ENCODE measurements around the gene DPH1. TPM values are rescaled to one million over a fixed set of nuclear protein-coding genes. Genes with fewer than 3 reads are reported as not detected.

Gene DPH1
- polyA plus RNA-seq, 1 of the 3 experiments (the other 2 are of a cell fraction): 36.2 TPM

- TF ChIP-seq RXRA (IDR thresholded peaks at IDR 0.05; ENCODE audit: borderline replicate concordance, low read depth): no peak
- no peak for TF ChIP-seq SMC3 (IDR thresholded peaks at IDR 0.05; ENCODE audit: low read depth, low read length)
- TF ChIP-seq RFX5 (IDR thresholded peaks at IDR 0.05; ENCODE audit: low read length): no peak
- TF ChIP-seq RCOR1 (IDR thresholded peaks at IDR 0.05; ENCODE audit: low read length): 0 out of 2 replicates have a peak, but pooled peaks have one; percentile 53
- TF ChIP-seq FOXJ3 (CRISPR knock-in tag; IDR thresholded peaks at IDR 0.05): peak; percentile 63; the same call in 1 of the 2 replicates
- TF ChIP-seq RAD21 (IDR thresholded peaks at IDR 0.05; ENCODE audit: low read length): no peak
- TF ChIP-seq GABPA (IDR thresholded peaks at IDR 0.05; ENCODE audit: low read depth): no peak
- no peak for TF ChIP-seq SIN3A (IDR thresholded peaks at IDR 0.05; ENCODE audit: borderline replicate concordance, low read depth, low read length)
- TF ChIP-seq EP300 (IDR thresholded peaks at IDR 0.05; ENCODE audit: borderline replicate concordance in 1 of 2, low read depth in 1 of 2, low read length in 1 of 2): peak in 1 of 2 experiments; percentile 55; a peak in 2 of 4 replicates
- TF ChIP-seq YY1 (IDR thresholded peaks at IDR 0.05; ENCODE audit: low read depth): no peak
- no peak for TF ChIP-seq ELF1 (IDR thresholded peaks at IDR 0.05)
These were observed 33.8 kb upstream of the DPH1 start (continued) for GRCh38 chr17:1995907-1996799.

GRCh38 chr17:1996800-1997288, 33.1 kb upstream of the DPH1 start:
- Histone ChIP-seq H3K27ac (ENCODE audit: low read depth in 2 of 2, low read length in 1 of 2) (peak overlapping the region in 1 of 2 experiments; percentile 88; a peak in 2 of 4 replicates), H3K4me1 (ENCODE audit: control insufficient read depth in 1 of 2, insufficient read depth in 2 of 2, low read depth in 1 of 2, low read length in 1 of 2) (peaks cover 0 to 33% of the 10 kb centered on the region in 2 experiments; a peak in 1 of 4 replicates), H3K9ac (no peak overlapping the region), H3K36me3 (replicated peaks in 1 of 2; ENCODE audit: control insufficient read depth in 1 of 2, insufficient read depth in 2 of 2, low read length in 1 of 2) (no peaks in the 10 kb centered on the region), H3K9me3 (no peaks in the 10 kb centered on the region), H4K20me1 (ENCODE audit: insufficient read depth) (no peaks in the 10 kb centered on the region), H3F3A (replicated peaks; ENCODE audit: insufficient read depth) (no peaks in the 10 kb centered on the region), H2AFZ (ENCODE audit: low read depth) (no peak overlapping the region), H3K9me2 (no peaks in the 10 kb centered on the region), H3K4me2 (no peak overlapping the region), H3K4me3 (ENCODE audit: low read depth in 2 of 2, low read length in 1 of 2) (no peak overlapping the region), H3K27me3 (ENCODE audit: insufficient read depth) (no peaks in the 10 kb centered on the region), H3K79me2 (ENCODE audit: insufficient read depth) (no peaks in the 10 kb centered on the region)
- WGBS (ENCODE audit: low lambda C conversion rate): 94% methylated on average over 7 of the region's 9 CpGs
- POLR2A ChIA-PET: interaction anchor here (1.2 kb wide), 1 partner anchor 79 kb away, joined by 4 read pairs; no protein-coding TSS in a partner anchor
- peak; percentile 87 for DNase-seq
- CTCF ChIA-PET: interaction anchor here (0.6 to 2.9 kb wide), 11 partner anchors 11 to 559 kb away, joined by 3 to 23 read pairs (median 4); partner anchors contain the start of genes OVCA2 and RTN4RL1
- no peak for TF ChIP-seq CHD2 (IDR thresholded peaks at IDR 0.05; ENCODE audit: low read length, partially characterized antibody)
- TF ChIP-seq NFIC (IDR thresholded peaks at IDR 0.05; ENCODE audit: borderline replicate concordance): no peak
- TF ChIP-seq ZBTB33 (IDR thresholded peaks at IDR 0.05; ENCODE audit: borderline replicate concordance, low read depth): no peak
- TF ChIP-seq IRF3 (IDR thresholded peaks at IDR 0.05; ENCODE audit: low read depth, low read length): no peak
- no peak for TF ChIP-seq SIN3A (IDR thresholded peaks at IDR 0.05; ENCODE audit: borderline replicate concordance, low read depth, low read length)
- no peak for TF ChIP-seq USF1 (IDR thresholded peaks at IDR 0.05; ENCODE audit: borderline replicate concordance, low read depth)
- no peak for TF ChIP-seq TEAD4 (IDR thresholded peaks at IDR 0.05; ENCODE audit: borderline replicate concordance, insufficient read depth)
- no peak for TF ChIP-seq EP300 (IDR thresholded peaks at IDR 0.05; ENCODE audit: borderline replicate concordance in 1 of 2, low read depth in 1 of 2, low read length in 1 of 2)
- no peak; the same call in 1 of the 2 replicates for TF ChIP-seq GATA2 (CRISPR knock-in tag; IDR thresholded peaks at IDR 0.05)
- no peak for TF ChIP-seq POLR2AphosphoS5 (IDR thresholded peaks at IDR 0.05; ENCODE audit: low read depth, low read length)
- TF ChIP-seq USF2 (IDR thresholded peaks at IDR 0.05; ENCODE audit: borderline replicate concordance, low read depth, low read length): no peak
- TF ChIP-seq JUND (IDR thresholded peaks at IDR 0.05): no peak
- TF ChIP-seq CTCF (IDR thresholded peaks at IDR 0.05): no peak
- no peak for TF ChIP-seq TAF1 (IDR thresholded peaks at IDR 0.05; ENCODE audit: borderline replicate concordance, low read depth, low read length)
- TF ChIP-seq RCOR1 (IDR thresholded peaks at IDR 0.05; ENCODE audit: low read length): no peak; the same call in 1 of the 2 replicates
- no peak for TF ChIP-seq RFX5 (IDR thresholded peaks at IDR 0.05; ENCODE audit: low read length)
- no peak for TF ChIP-seq GABPA (IDR thresholded peaks at IDR 0.05; ENCODE audit: low read depth)

Measured in SK-N-SH (cell line).